Uterus (tissue), 2 donors: ENCODE results near the gene PXT1.

ENCODE experiments used
- POLR2A ChIP-seq, 2 donors: fragments of 450-650 bp; IDR thresholded peaks; one replicate each; pipeline ENCODE4 v1.6.1; 2016; ENCODE audit warnings: antibody characterized with exemption in 2 of 2, mild to moderate bottlenecking in 1 of 2, moderate library complexity in 1 of 2
- TF ChIP-seq, protein P1 (sequence below), 4 experiments: fragments of 200-600 bp in 2 of 4; fragments of 450-650 bp in 2 of 4; sonication (generic) in 2 of 4; IDR thresholded peaks; one replicate each; pipeline ENCODE4 v1.5.1; 2016 to 2019; ENCODE audit warnings: antibody characterized with exemption in 4 of 4, mild to moderate bottlenecking in 2 of 4, moderate library complexity in 1 of 4

DNA sequence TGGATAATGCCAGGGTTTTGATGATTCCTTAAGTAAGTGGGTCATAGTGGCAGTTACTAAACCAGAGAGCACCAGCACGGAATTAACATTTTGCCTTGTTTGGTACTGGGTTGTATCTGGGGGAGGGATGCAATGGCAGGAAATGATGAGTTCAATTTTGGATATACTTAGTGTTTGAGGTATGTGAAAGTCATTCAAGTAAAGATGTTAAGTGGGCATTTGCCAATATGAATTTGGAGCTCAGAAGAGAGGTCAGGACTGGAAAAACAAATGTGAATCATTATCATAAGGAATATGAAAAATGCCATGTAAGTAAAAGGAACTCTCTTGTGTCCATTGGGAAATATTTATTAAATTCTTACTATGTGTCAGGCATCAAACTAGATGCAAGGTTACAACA is 6.2 kb downstream of the PXT1 start:
- TF ChIP-seq, protein P1, sequence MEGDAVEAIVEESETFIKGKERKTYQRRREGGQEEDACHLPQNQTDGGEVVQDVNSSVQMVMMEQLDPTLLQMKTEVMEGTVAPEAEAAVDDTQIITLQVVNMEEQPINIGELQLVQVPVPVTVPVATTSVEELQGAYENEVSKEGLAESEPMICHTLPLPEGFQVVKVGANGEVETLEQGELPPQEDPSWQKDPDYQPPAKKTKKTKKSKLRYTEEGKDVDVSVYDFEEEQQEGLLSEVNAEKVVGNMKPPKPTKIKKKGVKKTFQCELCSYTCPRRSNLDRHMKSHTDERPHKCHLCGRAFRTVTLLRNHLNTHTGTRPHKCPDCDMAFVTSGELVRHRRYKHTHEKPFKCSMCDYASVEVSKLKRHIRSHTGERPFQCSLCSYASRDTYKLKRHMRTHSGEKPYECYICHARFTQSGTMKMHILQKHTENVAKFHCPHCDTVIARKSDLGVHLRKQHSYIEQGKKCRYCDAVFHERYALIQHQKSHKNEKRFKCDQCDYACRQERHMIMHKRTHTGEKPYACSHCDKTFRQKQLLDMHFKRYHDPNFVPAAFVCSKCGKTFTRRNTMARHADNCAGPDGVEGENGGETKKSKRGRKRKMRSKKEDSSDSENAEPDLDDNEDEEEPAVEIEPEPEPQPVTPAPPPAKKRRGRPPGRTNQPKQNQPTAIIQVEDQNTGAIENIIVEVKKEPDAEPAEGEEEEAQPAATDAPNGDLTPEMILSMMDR (IDR thresholded peaks at IDR 0.05), result no peak
- TF ChIP-seq POLR2A (IDR thresholded peaks at IDR 0.05), result no peak
